Esophagus squamous epithelium (tissue), 5 donors: ENCODE data around the gene RBM47. TPM values are rescaled to one million over a fixed set of nuclear protein-coding genes. Genes with fewer than 3 reads are reported as not detected.
"Not testable (repeated sequence)": the region's sequence is repeated elsewhere in the genome, so short reads cannot be mapped to it uniquely, and the experiment has no call there.

Source experiments
- DNase-seq: peaks from one replicate; lab custom pipeline; 2025; lab: John Stamatoyannopoulos, UW
- H3K27ac ChIP-seq, 4 donors: fragments of 200-600 bp; sonication (generic); one replicate each; pipeline ENCODE4 v1.5.1; 2016 to 2019; ENCODE audit warnings: mild to moderate bottlenecking in 1 of 4
- H3K27me3 ChIP-seq, 4 donors: fragments of 200-600 bp; sonication (generic); 1 replicate in 3 of 4; 2 replicates in 1 of 4; pipeline versions ENCODE4 v1.5.1 to v1.6.0; 2017 to 2021; ENCODE audit warnings: antibody characterized with exemption in 1 of 4
- H3K36me3 ChIP-seq, 3 donors: fragments of 200-600 bp; sonication (generic); one replicate each; pipeline ENCODE4 v1.5.1; 2016 to 2019
- H3K4me1 ChIP-seq, 3 donors: fragments of 200-600 bp; sonication (generic); one replicate each; pipeline ENCODE4 v1.5.1; 2017 to 2019
- H3K4me3 ChIP-seq, 4 donors: fragments of 200-600 bp; sonication (generic); 1 replicate in 3 of 4; 2 replicates in 1 of 4; pipeline ENCODE4 v1.5.1; 2016 to 2019; ENCODE audit warnings: mild to moderate bottlenecking in 2 of 4, moderate library complexity in 1 of 4
- H3K9me3 ChIP-seq, 3 donors: fragments of 200-600 bp; sonication (generic); one replicate each; pipeline ENCODE4 v1.5.1; 2016 to 2019
- POLR2A ChIP-seq, 4 donors: fragments of 450-650 bp; IDR thresholded peaks; one replicate each; pipeline ENCODE4 v1.6.1; 2017; ENCODE audit warnings: antibody characterized with exemption in 4 of 4, mild to moderate bottlenecking in 4 of 4, moderate library complexity in 3 of 4
- WGBS, 2 donors: methylation state at CpG; one replicate each; pipeline ENCODE4 v1.1.5; 2018; 5-methylcytosine and 5-hydroxymethylcytosine counted together
- intact Hi-C: fragments of 100-400 bp; cut with DNase I; formaldehyde crosslinking; loops from one replicate; pipeline ENCODE4 v1.15.0; 2022
- total RNA-seq, 4 donors: library from RNA; depleted of rRNA; stranded (reverse); fragments of >200 nt; gene quantifications; one replicate each; pipeline ENCODE4 v1.1.0, GENCODE V29; 2016
- TF ChIP-seq, protein P1 (sequence below), 6 experiments: fragments of 450-650 bp in 4 of 6; fragments of 200-600 bp in 2 of 6; sonication (generic) in 2 of 6; IDR thresholded peaks; one replicate each; pipeline ENCODE4 v1.5.1; 2016 to 2019; ENCODE audit warnings: antibody characterized with exemption in 6 of 6, mild to moderate bottlenecking in 4 of 6, moderate library complexity in 4 of 6
- donor health status: DM: yes; HTN: yes; CAD: no.

RBM47 gene
- total RNA-seq, 4 donors from 2014 or later, result 94.6 to 197 (median 125) TPM

DNA sequence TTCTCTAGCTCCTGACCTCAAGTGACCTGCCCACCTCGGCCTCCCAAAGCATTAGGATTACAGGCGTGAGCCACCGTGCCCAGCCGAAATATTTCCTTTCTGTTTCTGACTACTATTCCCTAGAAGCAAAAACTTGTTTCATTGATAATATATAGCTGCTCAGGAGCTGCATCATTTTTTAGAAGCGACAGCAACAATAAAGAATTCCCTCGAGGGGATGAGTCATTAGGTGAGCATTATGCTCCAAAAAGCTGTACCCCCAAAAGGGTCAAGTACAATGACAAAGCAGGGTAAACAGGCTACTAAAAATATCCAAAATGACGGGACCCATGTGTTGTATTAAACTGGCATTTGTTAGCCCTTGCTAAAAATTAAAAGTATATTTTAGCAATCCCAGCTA, 67.0 kb downstream of the RBM47 start:
- H3K4me1 ChIP-seq, result peaks cover 3 to 28% (median 7%) of the 10 kb centered on the region in 3 donors
- DNase-seq, result no peak
- H3K27ac ChIP-seq, result no peak overlapping the region
- intact Hi-C loops, result no loop called here
- no peaks in the 10 kb centered on the region for H3K27me3 ChIP-seq
- WGBS, 2 donors, result 42 to 68% methylated on average over 7 of the region's 7 CpGs
- peaks cover 0 to 14% (median 0%) of the 10 kb centered on the region in 3 donors for H3K36me3 ChIP-seq
- no peak for TF ChIP-seq POLR2A (IDR thresholded peaks at IDR 0.05)
- TF ChIP-seq, protein P1, sequence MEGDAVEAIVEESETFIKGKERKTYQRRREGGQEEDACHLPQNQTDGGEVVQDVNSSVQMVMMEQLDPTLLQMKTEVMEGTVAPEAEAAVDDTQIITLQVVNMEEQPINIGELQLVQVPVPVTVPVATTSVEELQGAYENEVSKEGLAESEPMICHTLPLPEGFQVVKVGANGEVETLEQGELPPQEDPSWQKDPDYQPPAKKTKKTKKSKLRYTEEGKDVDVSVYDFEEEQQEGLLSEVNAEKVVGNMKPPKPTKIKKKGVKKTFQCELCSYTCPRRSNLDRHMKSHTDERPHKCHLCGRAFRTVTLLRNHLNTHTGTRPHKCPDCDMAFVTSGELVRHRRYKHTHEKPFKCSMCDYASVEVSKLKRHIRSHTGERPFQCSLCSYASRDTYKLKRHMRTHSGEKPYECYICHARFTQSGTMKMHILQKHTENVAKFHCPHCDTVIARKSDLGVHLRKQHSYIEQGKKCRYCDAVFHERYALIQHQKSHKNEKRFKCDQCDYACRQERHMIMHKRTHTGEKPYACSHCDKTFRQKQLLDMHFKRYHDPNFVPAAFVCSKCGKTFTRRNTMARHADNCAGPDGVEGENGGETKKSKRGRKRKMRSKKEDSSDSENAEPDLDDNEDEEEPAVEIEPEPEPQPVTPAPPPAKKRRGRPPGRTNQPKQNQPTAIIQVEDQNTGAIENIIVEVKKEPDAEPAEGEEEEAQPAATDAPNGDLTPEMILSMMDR (IDR thresholded peaks at IDR 0.05), result no peak
- H3K9me3 ChIP-seq, result no peaks in the 10 kb centered on the region
- no peak overlapping the region for H3K4me3 ChIP-seq

DNA sequence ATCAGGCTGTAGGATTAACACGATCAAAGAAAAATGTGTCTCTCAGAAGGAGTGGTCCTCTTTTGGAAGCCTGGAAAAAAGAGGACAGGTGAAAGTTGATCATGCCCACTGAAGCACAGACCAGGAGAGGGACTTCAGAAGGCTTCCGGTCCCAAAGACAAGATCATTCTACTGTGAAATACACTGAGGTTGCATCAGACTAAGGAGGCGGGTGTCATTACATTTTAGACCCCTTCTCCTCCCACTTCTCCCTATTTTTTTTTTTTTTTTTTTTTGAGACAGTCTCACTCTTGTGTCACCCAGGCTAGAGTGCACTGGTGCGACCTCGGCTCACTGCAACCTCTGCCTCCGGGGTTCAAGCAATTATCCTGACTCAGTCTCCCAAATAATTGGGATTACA, 67.5 kb downstream of the RBM47 start:
- Histone ChIP-seq H3K36me3 (peaks cover 0 to 17% (median 0%) of the 10 kb centered on the region in 3 donors), H3K4me1 (peaks cover 3 to 28% (median 7%) of the 10 kb centered on the region in 3 donors), H3K9me3 (no peaks in the 10 kb centered on the region), H3K4me3 (no peak overlapping the region), H3K27ac (no peak overlapping the region), H3K27me3 (no peaks in the 10 kb centered on the region)
- DNase-seq, result no peak
- TF ChIP-seq POLR2A (IDR thresholded peaks at IDR 0.05), result no peak
- TF ChIP-seq, protein P1 (IDR thresholded peaks at IDR 0.05), result no peak
- 79 to 89% methylated on average over 6 of the region's 6 CpGs for WGBS, 2 donors
- intact Hi-C loops, result no loop called here

DNA sequence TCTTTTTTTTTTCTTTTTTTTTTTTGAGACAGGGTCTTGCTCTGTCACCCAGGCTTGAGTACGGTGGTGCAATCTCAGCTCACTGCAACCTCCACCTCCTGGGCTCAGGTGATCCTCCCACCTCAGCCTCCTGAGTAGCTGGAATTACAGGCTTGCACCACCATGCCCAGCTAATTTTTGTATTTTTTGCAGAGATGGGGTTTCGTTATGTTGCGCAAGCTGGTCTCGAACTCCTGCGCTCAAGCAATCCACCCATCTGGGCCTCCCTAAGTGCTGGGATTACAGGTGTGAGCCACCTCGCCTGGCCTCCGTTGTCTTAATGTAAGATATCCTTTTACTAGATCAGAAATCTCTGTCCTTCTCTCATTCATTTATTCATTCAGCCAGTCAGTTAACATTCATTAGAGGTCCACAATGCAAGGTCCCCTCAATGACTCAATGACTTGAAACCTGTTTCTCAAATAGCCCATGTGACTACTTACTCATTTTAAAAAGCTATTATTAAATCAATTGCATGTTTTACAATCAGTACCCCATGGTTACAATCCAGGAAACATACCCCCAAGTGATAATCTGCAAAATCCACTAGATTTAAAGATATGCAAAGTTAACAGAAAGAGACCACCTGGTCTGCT, 68.0 kb downstream of the RBM47 start:
- DNase-seq, H3K27ac ChIP-seq, H3K27me3 ChIP-seq, H3K4me3 ChIP-seq, H3K9me3 ChIP-seq, intact Hi-C loops: not testable (repeated sequence)
- WGBS, 2 donors, result 79 to 87% methylated on average over 7 of the region's 7 CpGs
- Histone ChIP-seq H3K36me3 (peaks cover 0 to 21% (median 0%) of the 10 kb centered on the region in 3 donors), H3K4me1 (peaks cover 3 to 28% (median 7%) of the 10 kb centered on the region in 3 donors)

DNA sequence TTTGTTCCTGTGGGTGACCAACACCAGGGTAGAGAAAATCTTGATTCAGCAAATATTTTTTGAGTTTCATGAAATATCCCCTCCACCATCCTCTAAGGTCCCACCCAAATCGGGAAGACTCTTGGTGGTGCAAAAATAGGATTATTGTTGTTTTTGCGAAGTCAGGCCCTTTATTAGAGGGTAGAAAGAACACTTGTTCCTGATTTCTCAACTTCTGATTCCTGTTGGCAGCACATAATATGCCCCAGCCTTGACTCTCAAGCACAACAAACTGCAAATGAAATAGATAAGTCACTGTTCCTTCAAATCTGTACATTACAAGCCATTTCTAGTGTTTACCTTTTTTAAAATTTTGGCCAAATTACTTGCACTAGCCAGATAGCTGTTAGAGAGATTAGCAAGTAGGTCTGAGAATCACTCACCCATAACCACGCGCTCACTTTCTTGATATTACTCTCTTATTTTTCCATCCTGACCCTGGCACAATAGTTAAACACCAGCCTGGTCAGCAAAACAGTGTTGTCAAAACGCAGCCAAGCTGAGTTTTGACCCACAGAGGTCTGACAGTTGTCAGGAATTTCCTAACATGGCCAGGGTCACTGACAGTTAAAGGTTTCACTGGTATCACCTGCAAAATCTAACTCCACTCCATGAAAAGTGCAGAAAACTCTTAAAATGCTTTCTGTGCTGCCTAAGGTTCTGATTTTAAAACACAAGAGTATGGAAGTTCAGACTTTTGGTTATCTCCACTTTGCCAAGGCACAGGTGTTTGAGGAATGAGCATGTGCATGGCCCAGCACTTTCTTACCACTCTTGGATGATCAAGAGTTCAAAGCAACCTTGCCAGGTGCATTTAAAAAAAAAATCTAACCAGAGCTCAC, 69.8 kb downstream of the RBM47 start:
- H3K4me1 ChIP-seq, result peaks cover 3 to 40% (median 7%) of the 10 kb centered on the region in 3 donors
- TF ChIP-seq, protein P1 (IDR thresholded peaks at IDR 0.05), result no peak
- no peak for TF ChIP-seq POLR2A (IDR thresholded peaks at IDR 0.05)
- H3K36me3 ChIP-seq, result peaks cover 0 to 21% (median 0%) of the 10 kb centered on the region in 3 donors
- H3K4me3 ChIP-seq, result no peak overlapping the region
- H3K27ac ChIP-seq, result peak overlapping the region in 2 of 4 donors; percentile 42 to 75
- WGBS, 2 donors, result 72 to 74% methylated on average over 5 of the region's 5 CpGs
- intact Hi-C loops, result no loop called here
- H3K27me3 ChIP-seq, result no peaks in the 10 kb centered on the region
- no peak for DNase-seq
- no peaks in the 10 kb centered on the region for H3K9me3 ChIP-seq

DNA sequence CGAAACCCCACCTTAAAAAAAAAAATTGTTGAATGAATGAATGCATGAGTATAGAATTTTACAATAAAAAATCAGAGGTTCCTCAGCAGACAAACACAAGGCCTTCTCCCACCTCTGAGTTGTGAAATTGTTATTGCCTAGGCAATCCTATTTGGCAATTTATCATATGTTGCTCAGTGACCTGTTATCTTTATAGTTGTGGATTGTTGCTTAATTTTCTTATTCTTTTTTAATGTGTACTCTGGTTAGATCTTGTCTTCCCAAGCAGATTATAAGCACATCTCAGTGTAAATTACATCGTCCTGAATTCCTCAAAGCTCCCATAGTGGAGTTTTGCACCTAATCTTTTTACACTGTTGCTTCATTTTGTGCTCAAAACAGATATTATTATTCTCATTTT, 71.9 kb downstream of the RBM47 start:
- peaks cover 0 to 13% (median 0%) of the 10 kb centered on the region in 3 donors for H3K36me3 ChIP-seq
- peaks cover 6 to 51% (median 7%) of the 10 kb centered on the region in 3 donors for H3K4me1 ChIP-seq
- H3K9me3 ChIP-seq, result no peaks in the 10 kb centered on the region
- no peak overlapping the region for H3K27ac ChIP-seq
- 93 to 94% methylated on average over 2 of the region's 2 CpGs for WGBS, 2 donors
- TF ChIP-seq, protein P1 (IDR thresholded peaks at IDR 0.05), result no peak
- no peak for TF ChIP-seq POLR2A (IDR thresholded peaks at IDR 0.05)
- intact Hi-C loops, result no loop called here
- no peak for DNase-seq
- H3K27me3 ChIP-seq, result no peaks in the 10 kb centered on the region
- no peak overlapping the region for H3K4me3 ChIP-seq
